ENCODE results near the gene PIK3R1. TPM values are rescaled to one million over a fixed set of nuclear protein-coding genes. Genes with fewer than 3 reads are reported as not detected.

Gene PIK3R1
- total RNA-seq, 1 donor from 2014 or later: 24.2 TPM

DNA sequence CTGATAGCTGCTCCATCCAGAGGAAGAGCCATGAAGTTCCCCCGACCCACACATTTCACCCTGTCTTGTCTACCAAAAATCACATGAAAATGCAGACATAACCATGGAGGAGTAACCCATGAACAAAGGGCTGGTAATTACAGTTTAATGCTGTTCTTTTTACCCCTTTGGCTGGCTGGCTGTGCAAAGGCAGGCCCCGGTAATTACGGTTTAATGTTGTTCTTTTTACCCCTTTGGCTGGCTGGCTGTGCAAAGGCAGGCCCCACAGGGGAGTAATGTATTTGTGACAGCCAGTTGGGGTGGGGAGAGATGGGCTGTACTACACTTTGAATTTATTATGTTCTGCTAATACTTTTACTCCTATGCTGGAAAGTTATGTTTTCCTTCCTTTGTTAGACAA lies 41.7 kb downstream of the PIK3R1 start:
- H3K27me3 Mint-ChIP-seq (ENCODE audit: insufficient read depth, low read depth): no peaks in the 10 kb centered on the region
- Histone ChIP-seq H3K36me3 (no peaks in the 10 kb centered on the region), H3K9ac (no peak overlapping the region), H3K27me3 (no peaks in the 10 kb centered on the region), H2AFZ (replicated peaks) (no peak overlapping the region), H3F3A (ENCODE audit: low read depth) (peaks cover 7% of the 10 kb centered on the region), H3K27ac (no peak overlapping the region), H3K9me3 (ENCODE audit: low read depth) (no peaks in the 10 kb centered on the region), H3K4me2 (no peak overlapping the region), H3K4me3 (no peak overlapping the region), H3K4me1 (peaks cover 9% of the 10 kb centered on the region), H3K79me2 (ENCODE audit: low read depth) (peaks cover 14% of the 10 kb centered on the region), H4K20me1 (ENCODE audit: low read depth) (peaks cover 7% of the 10 kb centered on the region)
- H3K4me3 Mint-ChIP-seq: no peak overlapping the region
- no peak for DNase-seq (ENCODE audit: low spot score)
- TF ChIP-seq EZH2phosphoT487 (IDR thresholded peaks at IDR 0.05) (no peak), EZH2 (IDR thresholded peaks at IDR 0.05) (no peak)
- TF ChIP-seq, protein P1, sequence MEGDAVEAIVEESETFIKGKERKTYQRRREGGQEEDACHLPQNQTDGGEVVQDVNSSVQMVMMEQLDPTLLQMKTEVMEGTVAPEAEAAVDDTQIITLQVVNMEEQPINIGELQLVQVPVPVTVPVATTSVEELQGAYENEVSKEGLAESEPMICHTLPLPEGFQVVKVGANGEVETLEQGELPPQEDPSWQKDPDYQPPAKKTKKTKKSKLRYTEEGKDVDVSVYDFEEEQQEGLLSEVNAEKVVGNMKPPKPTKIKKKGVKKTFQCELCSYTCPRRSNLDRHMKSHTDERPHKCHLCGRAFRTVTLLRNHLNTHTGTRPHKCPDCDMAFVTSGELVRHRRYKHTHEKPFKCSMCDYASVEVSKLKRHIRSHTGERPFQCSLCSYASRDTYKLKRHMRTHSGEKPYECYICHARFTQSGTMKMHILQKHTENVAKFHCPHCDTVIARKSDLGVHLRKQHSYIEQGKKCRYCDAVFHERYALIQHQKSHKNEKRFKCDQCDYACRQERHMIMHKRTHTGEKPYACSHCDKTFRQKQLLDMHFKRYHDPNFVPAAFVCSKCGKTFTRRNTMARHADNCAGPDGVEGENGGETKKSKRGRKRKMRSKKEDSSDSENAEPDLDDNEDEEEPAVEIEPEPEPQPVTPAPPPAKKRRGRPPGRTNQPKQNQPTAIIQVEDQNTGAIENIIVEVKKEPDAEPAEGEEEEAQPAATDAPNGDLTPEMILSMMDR (IDR thresholded peaks at IDR 0.05): no peak
- no peak overlapping the region for H3K27ac Mint-ChIP-seq
- peaks cover 26% of the 10 kb centered on the region for H3K4me1 Mint-ChIP-seq
- H3K36me3 Mint-ChIP-seq: peaks cover 5% of the 10 kb centered on the region
- peaks cover 2% of the 10 kb centered on the region for H3K9me3 Mint-ChIP-seq

DNA sequence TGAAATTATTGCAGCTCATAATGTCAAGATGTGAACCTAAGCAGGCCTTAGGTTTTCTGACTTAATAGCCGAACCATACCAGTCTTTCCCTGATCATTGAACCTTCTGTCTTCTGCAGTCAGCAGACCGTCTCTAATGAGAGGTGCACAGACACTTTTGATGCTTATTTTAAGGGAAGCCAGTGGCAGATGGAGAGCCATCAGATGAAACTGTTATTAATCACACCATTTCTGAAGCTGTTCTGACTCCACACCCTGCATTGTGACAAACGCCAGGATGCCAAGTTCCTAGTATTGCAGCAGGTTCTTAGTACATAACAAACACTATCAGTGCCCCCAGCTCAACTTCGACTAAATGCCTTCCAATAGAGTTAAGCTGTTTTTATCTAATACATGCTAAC lies 43.0 kb downstream of the PIK3R1 start:
- H3K79me2 ChIP-seq (ENCODE audit: low read depth): peaks cover 6% of the 10 kb centered on the region
- no peak overlapping the region for H3K9ac ChIP-seq
- H3K4me3 ChIP-seq: no peak overlapping the region
- no peak overlapping the region for H3K4me2 ChIP-seq
- H3K9me3 Mint-ChIP-seq: peaks cover 2% of the 10 kb centered on the region
- TF ChIP-seq, protein P1 (IDR thresholded peaks at IDR 0.05): no peak
- no peak for TF ChIP-seq EZH2phosphoT487 (IDR thresholded peaks at IDR 0.05)
- no peak for TF ChIP-seq EZH2 (IDR thresholded peaks at IDR 0.05)
- H2AFZ ChIP-seq (replicated peaks): no peak overlapping the region
- no peak overlapping the region for H3K27ac Mint-ChIP-seq
- peaks cover 5% of the 10 kb centered on the region for H3K36me3 Mint-ChIP-seq
- no peak overlapping the region for H3K4me3 Mint-ChIP-seq
- no peak for DNase-seq (ENCODE audit: low spot score)
- peaks cover 7% of the 10 kb centered on the region for H4K20me1 ChIP-seq (ENCODE audit: low read depth)
- no peaks in the 10 kb centered on the region for H3K27me3 ChIP-seq
- H3K4me1 ChIP-seq: peaks cover 6% of the 10 kb centered on the region
- H3K4me1 Mint-ChIP-seq: peaks cover 16% of the 10 kb centered on the region
- no peaks in the 10 kb centered on the region for H3K36me3 ChIP-seq
- no peaks in the 10 kb centered on the region for H3K9me3 ChIP-seq (ENCODE audit: low read depth)
- no peaks in the 10 kb centered on the region for H3K27me3 Mint-ChIP-seq (ENCODE audit: insufficient read depth, low read depth)
- H3K27ac ChIP-seq: no peak overlapping the region
- H3F3A ChIP-seq (ENCODE audit: low read depth): peaks cover 12% of the 10 kb centered on the region

DNA sequence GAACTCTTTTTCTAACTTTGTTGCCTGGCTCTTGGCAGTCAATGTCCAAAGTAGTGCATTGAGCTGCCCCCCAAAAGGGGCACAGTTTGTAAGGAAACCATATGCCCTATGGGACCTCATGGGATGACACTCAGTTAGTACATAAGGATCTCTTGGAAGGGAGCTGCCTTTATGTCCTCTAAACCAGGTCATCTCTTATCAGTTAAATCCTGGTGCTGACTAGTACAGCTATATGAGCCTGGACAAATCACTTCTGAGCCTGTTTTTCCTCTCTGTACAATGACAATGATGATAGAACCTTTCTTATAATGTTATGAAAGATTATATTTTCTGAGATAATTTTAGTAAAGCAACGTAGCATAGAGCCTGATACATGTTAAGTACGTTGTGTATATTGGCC lies 44.1 kb downstream of the PIK3R1 start:
- H3K9me3 Mint-ChIP-seq: peaks cover 2% of the 10 kb centered on the region
- Histone ChIP-seq H2AFZ (replicated peaks) (no peak overlapping the region), H3K36me3 (no peaks in the 10 kb centered on the region), H3K4me1 (peaks cover 6% of the 10 kb centered on the region), H3K9ac (no peak overlapping the region), H3F3A (ENCODE audit: low read depth) (peaks cover 12% of the 10 kb centered on the region), H4K20me1 (ENCODE audit: low read depth) (peaks cover 7% of the 10 kb centered on the region), H3K4me3 (no peak overlapping the region), H3K9me3 (ENCODE audit: low read depth) (no peaks in the 10 kb centered on the region), H3K4me2 (no peak overlapping the region), H3K27me3 (no peaks in the 10 kb centered on the region), H3K27ac (no peak overlapping the region), H3K79me2 (ENCODE audit: low read depth) (no peaks in the 10 kb centered on the region)
- H3K36me3 Mint-ChIP-seq: peaks cover 10% of the 10 kb centered on the region
- no peak overlapping the region for H3K4me3 Mint-ChIP-seq
- H3K27ac Mint-ChIP-seq: no peak overlapping the region
- TF ChIP-seq EZH2 (IDR thresholded peaks at IDR 0.05): no peak
- peaks cover 12% of the 10 kb centered on the region for H3K4me1 Mint-ChIP-seq
- DNase-seq (ENCODE audit: low spot score): no peak
- no peaks in the 10 kb centered on the region for H3K27me3 Mint-ChIP-seq (ENCODE audit: insufficient read depth, low read depth)

DNA sequence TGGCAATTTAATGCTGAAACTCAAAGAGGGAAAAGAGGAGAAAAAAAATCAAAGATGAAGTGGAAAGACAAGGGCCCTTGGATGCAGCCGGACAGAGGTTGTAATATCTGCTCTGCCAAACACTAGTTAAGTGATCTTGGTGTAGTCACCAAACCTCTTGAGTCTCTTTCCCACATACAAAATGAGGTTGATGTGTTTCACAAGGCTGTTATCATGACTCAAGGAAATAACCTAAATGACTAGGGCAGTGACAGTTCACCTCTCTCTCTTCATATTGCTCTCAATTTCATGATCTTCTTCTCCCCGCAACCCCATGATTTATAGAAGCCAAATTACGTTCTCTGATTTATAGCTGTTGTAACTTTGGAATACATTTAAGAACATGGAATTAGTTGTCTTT lies 44.9 kb downstream of the PIK3R1 start:
- no peaks in the 10 kb centered on the region for H3K79me2 ChIP-seq (ENCODE audit: low read depth)
- no peak overlapping the region for H3K4me2 ChIP-seq
- no peak overlapping the region for H3K4me3 ChIP-seq
- H3K36me3 Mint-ChIP-seq: peaks cover 17% of the 10 kb centered on the region
- H3K27ac Mint-ChIP-seq: no peak overlapping the region
- H3K9me3 ChIP-seq (ENCODE audit: low read depth): no peaks in the 10 kb centered on the region
- H3K4me1 Mint-ChIP-seq: peaks cover 14% of the 10 kb centered on the region
- no peaks in the 10 kb centered on the region for H3K36me3 ChIP-seq
- H2AFZ ChIP-seq (replicated peaks): no peak overlapping the region
- H3K27me3 Mint-ChIP-seq (ENCODE audit: insufficient read depth, low read depth): no peaks in the 10 kb centered on the region
- TF ChIP-seq, protein P1 (IDR thresholded peaks at IDR 0.05): no peak
- TF ChIP-seq EZH2 (IDR thresholded peaks at IDR 0.05): no peak
- H3K27me3 ChIP-seq: no peaks in the 10 kb centered on the region
- H3K4me3 Mint-ChIP-seq: no peak overlapping the region
- H3K9ac ChIP-seq: no peak overlapping the region
- peaks cover 12% of the 10 kb centered on the region for H3F3A ChIP-seq (ENCODE audit: low read depth)
- H3K27ac ChIP-seq: no peak overlapping the region
- H4K20me1 ChIP-seq (ENCODE audit: low read depth): peaks cover 7% of the 10 kb centered on the region
- peaks cover 5% of the 10 kb centered on the region for H3K9me3 Mint-ChIP-seq
- peaks cover 6% of the 10 kb centered on the region for H3K4me1 ChIP-seq
- DNase-seq (ENCODE audit: low spot score): no peak

Measured in neural progenitor cell (in vitro differentiated cells).